Mesothelial cell of epicardium (in vitro differentiated cells): ENCODE results near the gene PTRH1. TPM values are rescaled to one million over a fixed set of nuclear protein-coding genes. Genes with fewer than 3 reads are reported as not detected.

Experiments used
- DNase-seq, 2 experiments: peaks; one replicate each; pipeline ENCODE4 v3.0.0; 2021; ENCODE audit warnings: low spot score in 2 of 2; ENCODE audit not compliant: unreplicated experiment in 2 of 2
- H3K27ac Mint-ChIP-seq: 2 replicates; pipeline ENCODE4 v1.8.0; 2021; ENCODE audit warnings: mixed read lengths
- H3K27me3 Mint-ChIP-seq: 2 replicates; pipeline ENCODE4 v1.8.0; 2021; ENCODE audit warnings: low read depth, mixed read lengths
- H3K36me3 Mint-ChIP-seq: 2 replicates; pipeline ENCODE4 v1.8.0; 2021; ENCODE audit warnings: mixed read lengths
- H3K4me1 Mint-ChIP-seq: 2 replicates; pipeline ENCODE4 v1.8.0; 2021; ENCODE audit warnings: mixed read lengths
- H3K4me3 Mint-ChIP-seq: 2 replicates; pipeline ENCODE4 v1.8.0; 2021; ENCODE audit warnings: mild to moderate bottlenecking, moderate library complexity, mixed read lengths
- H3K9me3 Mint-ChIP-seq: 2 replicates; pipeline ENCODE4 v1.8.0; 2021; ENCODE audit warnings: mixed read lengths
- total RNA-seq: library from RNA; stranded (reverse); gene quantifications from 3 replicates; pipeline ENCODE4 v1.2.1, GENCODE V29; 2021
- TF ChIP-seq, protein P1 (sequence below): fragments of 200-600 bp; sonication (generic); IDR thresholded peaks from one replicate; pipeline ENCODE4 v1.5.0; 2021; ENCODE audit warnings: antibody characterized with exemption; ENCODE audit not compliant: unreplicated experiment

PTRH1 gene
- total RNA-seq, 1 donor from 2014 or later, result 9.5 TPM

DNA sequence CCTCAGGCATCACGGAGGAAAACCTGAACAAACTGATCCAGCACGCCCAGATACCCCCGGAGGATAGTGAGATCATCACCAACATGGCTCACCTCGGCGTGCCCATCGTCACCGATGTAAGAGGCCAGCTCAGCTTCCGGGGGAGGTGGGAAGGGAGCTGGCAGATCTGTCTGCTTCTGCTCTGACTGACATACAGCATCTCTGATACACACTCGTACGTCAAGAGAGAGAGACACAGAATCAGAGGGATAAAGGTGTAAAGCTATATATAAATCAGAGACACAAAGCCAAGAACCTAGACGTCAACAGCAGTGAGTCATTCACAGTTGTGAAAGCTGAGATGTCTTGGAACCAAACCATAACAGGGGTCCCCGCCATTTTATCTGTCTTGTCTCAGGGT is 38.8 kb downstream of the PTRH1 start:
- no peak overlapping the region for H3K27ac Mint-ChIP-seq
- TF ChIP-seq, protein P1, sequence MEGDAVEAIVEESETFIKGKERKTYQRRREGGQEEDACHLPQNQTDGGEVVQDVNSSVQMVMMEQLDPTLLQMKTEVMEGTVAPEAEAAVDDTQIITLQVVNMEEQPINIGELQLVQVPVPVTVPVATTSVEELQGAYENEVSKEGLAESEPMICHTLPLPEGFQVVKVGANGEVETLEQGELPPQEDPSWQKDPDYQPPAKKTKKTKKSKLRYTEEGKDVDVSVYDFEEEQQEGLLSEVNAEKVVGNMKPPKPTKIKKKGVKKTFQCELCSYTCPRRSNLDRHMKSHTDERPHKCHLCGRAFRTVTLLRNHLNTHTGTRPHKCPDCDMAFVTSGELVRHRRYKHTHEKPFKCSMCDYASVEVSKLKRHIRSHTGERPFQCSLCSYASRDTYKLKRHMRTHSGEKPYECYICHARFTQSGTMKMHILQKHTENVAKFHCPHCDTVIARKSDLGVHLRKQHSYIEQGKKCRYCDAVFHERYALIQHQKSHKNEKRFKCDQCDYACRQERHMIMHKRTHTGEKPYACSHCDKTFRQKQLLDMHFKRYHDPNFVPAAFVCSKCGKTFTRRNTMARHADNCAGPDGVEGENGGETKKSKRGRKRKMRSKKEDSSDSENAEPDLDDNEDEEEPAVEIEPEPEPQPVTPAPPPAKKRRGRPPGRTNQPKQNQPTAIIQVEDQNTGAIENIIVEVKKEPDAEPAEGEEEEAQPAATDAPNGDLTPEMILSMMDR, result no peak
- no peak for DNase-seq
- H3K36me3 Mint-ChIP-seq, result peaks cover 53% of the 10 kb centered on the region
- no peaks in the 10 kb centered on the region for H3K9me3 Mint-ChIP-seq
- H3K4me1 Mint-ChIP-seq, result no peaks in the 10 kb centered on the region
- no peak overlapping the region for H3K4me3 Mint-ChIP-seq
- no peaks in the 10 kb centered on the region for H3K27me3 Mint-ChIP-seq

DNA sequence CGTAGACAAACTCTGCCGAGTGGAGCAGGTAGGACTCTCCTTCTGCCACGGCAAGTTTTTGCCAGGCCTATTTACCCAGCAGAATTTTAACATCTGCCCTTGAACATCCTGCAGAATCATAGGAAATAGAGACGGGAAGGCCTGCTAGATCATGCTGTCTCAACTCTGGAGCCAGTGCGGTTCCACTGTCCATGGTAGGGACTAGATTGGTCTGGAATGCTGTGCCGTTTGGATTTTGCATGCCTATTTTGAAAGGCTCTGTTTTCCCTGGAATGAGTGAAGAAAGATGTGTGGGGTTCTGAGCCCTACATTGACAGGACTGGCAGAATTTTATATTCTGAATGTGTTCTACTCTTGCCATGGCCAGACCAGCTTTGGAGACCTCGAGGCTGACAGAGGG is 42.2 kb downstream of the PTRH1 start:
- H3K27me3 Mint-ChIP-seq, result no peaks in the 10 kb centered on the region
- no peak for DNase-seq
- no peak overlapping the region for H3K27ac Mint-ChIP-seq
- H3K4me3 Mint-ChIP-seq, result no peak overlapping the region
- H3K9me3 Mint-ChIP-seq, result no peaks in the 10 kb centered on the region
- H3K4me1 Mint-ChIP-seq, result no peaks in the 10 kb centered on the region
- TF ChIP-seq, protein P1, result no peak
- peaks cover 39% of the 10 kb centered on the region for H3K36me3 Mint-ChIP-seq

DNA sequence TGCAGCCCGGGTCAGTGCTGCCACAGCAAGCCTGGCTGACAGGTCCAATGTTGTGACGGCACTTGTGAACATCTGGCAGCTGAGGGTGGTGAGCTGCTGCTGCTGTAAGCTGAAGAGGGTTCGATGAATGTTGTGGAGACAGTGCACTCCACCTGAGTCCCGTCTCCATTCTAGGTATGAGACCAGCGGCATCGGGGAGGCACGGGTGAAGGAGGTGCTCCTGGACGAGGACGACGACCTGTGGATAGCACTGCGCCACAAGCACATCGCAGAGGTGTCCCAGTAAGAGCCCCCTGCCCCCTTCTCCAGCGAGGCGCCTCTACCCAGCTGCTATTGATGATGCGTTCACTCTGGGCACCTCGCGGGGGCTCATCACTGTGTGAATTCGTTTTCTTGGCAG is 47.6 kb downstream of the PTRH1 start:
- TF ChIP-seq, protein P1, result no peak
- Mint-ChIP-seq H3K27me3 (no peaks in the 10 kb centered on the region), H3K9me3 (no peaks in the 10 kb centered on the region), H3K36me3 (peaks cover 42% of the 10 kb centered on the region), H3K27ac (no peak overlapping the region), H3K4me3 (no peak overlapping the region), H3K4me1 (peaks cover 19% of the 10 kb centered on the region)
- no peak for DNase-seq

DNA sequence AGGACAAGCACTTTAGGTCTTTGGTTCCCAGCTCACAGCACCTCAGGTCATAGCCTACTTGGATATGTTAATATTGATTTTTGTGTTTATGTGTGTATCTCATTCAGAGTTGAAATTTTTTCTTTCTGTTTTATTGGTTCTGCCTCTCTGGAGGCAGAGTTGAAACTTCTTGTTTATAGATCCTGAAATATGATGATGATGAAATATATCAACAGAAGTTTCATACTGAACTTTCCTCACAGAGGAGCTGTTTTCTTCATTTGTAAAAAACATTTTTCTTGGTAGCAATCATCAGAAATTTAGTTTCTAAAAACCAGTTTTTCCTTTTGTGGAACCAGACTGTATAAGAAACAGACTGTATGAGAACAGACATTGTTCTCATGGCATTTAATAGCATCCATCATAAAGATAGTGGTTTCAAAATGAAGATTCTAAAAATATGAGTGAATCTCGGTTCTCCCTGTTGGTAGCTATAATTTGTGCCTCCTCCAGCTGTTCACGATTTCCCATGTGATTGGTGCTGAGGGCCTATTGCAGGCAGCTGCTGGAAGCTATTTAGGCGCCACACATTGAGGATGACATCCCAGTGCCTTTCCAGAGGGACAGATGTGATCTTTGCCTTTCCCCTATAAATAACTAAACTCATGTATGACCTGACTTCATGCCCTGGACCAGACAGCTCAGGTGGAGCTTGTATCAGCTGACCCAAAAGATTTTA is 48.2 kb downstream of the PTRH1 start:
- Mint-ChIP-seq H3K27ac (no peak overlapping the region), H3K36me3 (peaks cover 43% of the 10 kb centered on the region), H3K27me3 (no peaks in the 10 kb centered on the region), H3K4me1 (peaks cover 23% of the 10 kb centered on the region), H3K9me3 (no peaks in the 10 kb centered on the region), H3K4me3 (no peak overlapping the region)
- no peak for DNase-seq
- TF ChIP-seq, protein P1, result no peak

DNA sequence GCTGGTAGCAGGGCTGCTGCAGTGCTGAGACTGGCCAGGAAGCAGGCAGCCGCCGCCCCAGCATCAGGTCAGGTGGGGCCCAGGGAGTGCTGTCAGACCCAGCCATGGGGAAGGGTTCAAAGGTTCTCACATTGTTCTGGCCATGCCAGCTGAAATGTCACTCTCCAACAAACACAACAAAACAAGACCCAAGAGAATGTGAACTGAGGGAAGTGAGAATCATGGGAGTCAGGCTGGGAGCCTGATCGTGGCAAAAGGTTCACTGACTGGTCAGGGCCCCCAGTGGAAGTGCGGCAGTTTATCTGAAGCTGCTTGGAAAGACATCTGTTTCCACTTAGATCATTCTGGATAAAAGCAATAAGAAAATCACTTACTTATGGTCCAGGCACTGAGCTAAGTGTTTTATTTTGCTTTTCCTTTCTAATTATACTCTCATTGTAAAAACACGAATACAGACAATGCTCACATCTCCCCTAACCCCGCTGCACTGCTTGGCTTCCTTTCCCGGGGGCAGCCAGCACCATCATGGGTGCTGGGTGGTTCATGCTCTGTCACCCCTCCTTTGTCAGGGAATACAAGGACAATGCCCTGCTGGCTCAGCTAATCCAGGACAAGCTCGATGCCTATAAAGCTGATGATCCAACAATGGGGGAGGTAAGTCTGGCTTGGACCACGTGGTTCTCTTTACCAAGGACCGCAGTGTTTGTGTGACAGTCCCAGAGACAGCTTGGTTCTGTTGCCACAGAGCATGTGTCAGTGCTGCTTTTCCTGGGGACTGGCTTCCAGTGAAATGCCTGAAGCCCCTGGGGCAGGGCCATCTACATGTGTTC is 50.6 kb downstream of the PTRH1 start:
- Mint-ChIP-seq H3K27me3 (no peaks in the 10 kb centered on the region), H3K4me3 (no peak overlapping the region), H3K36me3 (peaks cover 42% of the 10 kb centered on the region), H3K27ac (peak overlapping the region; percentile 90), H3K4me1 (peaks cover 30% of the 10 kb centered on the region), H3K9me3 (no peaks in the 10 kb centered on the region)
- TF ChIP-seq, protein P1, result no peak
- no peak for DNase-seq
